ENCODE data around the gene SMAD2.
"Not testable (repeated sequence)": the region's sequence is repeated elsewhere in the genome, so short reads cannot be mapped to it uniquely, and the experiment has no call there.

SMAD2 gene

DNA sequence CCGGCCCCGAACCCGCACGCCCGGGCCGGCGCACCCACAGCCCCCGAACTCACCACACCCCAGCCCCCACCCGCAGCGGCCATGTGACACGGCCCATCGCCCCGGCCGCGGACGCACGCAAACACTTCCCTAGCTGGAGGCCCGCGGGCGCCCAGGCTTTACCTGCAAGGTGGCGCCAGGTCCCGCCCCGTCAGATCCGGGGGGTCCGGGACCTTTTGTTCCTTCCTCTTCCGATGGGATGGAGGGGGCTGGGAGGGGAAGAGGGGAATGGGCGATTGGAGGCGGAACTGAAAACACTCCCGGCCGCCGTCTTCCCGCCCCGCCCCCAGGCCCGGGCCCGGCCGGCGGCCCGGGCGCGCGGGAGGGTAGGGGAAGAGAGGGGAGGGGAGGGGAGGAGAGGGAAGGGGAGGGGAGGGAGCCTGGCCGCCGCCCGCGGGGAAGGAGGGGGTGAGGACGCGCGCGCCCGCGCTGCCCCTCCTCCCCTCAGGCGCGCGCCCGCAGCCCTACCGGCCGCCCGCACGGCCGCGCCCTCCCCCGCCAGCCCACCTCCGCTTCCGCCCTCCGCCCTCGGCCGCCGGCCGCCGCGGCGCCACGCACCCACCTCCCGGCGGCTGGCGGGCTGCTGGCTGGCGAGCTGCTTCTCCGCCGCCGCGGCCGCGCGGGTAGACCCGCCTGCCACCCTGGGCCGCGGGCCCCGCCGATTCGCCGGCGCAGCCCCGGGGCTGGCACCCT is at the start of gene SMAD2:
Gene SMAD2, minus strand, starts transcription at position 461 of the 732 bp plus-strand sequence. CDS start 33,903 bp downstream, outside the sequence.
- H3K27ac ChIP-seq, result peak within 1 kb of the TSS; percentile 98
- DNase-seq (ENCODE audit: low read depth, low spot score), result no peak

DNA sequence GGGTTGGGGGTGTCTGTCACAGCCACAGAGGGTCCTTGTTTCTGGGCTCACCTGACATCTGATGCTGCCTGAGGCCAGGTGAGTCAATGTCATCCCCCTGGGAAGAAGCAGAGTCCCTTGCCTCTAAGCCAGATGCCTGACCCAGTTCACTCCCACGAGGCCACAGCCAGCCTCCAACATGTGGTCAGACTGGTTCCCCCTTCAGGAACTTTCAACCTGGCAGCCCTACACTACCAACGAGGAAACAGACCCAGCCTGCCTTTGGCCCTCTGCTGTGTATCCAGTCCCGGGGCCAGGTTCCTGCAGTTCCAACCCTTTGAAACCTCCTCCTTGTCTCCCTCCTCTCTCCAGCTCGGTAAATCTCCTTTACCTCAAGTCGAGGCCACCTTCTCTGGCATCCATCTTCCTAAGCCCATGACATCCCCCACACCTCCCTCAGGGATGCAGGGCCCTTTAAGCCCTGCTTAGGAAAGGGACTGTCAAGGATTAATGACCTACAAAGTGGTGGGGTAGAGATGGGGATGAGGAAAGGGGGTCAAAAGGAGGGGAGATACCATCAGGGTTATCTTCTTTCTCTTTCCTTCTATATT is 49.2 kb upstream of the SMAD2 start:
- H3K27ac ChIP-seq, result no peak overlapping the region
- no peak for DNase-seq (ENCODE audit: low read depth, low spot score)

DNA sequence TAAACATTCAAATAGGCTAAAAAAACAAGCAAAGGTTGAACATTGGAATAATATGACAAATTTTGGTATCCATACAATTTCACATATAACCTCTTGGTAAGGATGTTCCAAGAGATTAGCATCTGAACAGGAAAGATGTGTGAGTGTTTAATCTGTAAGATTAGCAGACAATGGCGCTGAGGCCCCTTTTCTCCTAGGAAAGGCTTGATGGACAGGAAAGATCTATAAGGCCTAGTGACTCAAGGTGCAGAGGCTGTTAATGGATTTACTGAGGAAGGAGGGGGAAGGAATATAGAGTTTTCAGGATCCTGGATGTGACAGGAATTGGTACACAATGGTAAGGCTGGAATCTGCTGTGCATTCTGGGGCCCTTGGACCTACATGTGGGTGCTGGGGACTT is 48.1 kb upstream of the SMAD2 start:
- no peak overlapping the region for H3K27ac ChIP-seq
- no peak for DNase-seq (ENCODE audit: low read depth, low spot score)

DNA sequence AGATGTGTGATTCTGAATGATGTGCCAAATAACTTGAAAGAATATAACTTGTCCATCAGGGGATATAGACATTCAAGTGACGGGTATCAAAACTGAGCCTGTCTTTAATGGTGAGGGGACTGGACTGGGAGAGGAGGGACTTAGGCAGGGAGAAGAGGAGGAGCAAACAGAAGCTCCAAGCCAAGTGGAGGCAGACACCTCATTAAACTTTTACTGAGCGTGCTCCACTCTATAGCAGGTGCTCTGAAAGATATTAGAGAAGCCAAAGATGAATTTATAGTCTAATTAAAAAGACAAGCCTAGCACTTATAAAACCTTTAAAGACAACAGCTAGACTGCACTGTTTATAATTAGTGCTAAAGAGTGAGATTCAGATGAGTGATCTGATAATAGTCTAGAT is 47.7 kb upstream of the SMAD2 start:
- H3K27ac ChIP-seq, result no peak overlapping the region
- no peak for DNase-seq (ENCODE audit: low read depth, low spot score)

DNA sequence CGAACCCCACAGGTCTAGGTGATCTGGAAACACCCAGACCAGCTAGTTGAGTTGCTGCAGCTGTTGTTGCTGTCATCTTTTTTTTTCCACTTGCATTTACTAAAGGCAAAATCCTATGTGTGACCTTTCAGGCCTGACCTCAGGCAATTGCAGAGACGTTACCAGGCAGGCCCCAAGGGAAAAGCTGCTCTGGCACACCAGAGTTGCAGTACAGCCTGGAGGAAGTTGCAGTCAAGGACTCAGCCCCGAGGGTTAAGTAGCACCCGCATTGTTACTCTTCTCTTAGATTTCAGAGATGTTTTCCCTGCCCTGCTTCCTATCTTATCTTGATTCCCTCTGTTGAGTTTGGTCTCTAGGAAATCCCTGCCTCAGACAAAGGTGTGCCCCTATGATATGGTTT is 45.2 kb upstream of the SMAD2 start:
- no peak overlapping the region for H3K27ac ChIP-seq
- DNase-seq (ENCODE audit: low read depth, low spot score), result no peak

DNA sequence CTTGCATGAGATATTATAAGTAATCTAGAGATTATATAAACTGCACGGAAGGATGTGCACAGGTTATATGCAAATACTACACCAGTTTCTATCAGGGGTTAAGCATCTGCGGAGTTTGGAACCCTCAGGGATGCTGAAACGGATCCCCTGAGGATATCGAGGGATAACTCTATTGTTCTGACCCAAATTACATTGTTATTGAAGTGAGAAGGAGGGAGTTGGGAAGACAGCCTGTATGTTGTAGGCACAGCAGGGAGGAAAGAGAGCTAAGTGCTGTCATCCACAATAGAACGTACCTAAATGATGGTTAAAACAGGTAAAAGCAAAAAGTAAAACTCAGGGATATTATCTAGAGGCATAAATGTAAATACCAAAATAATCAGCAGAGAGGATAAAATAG is 44.6 kb upstream of the SMAD2 start:
- DNase-seq (ENCODE audit: low read depth, low spot score), result no peak
- H3K27ac ChIP-seq, result no peak overlapping the region

DNA sequence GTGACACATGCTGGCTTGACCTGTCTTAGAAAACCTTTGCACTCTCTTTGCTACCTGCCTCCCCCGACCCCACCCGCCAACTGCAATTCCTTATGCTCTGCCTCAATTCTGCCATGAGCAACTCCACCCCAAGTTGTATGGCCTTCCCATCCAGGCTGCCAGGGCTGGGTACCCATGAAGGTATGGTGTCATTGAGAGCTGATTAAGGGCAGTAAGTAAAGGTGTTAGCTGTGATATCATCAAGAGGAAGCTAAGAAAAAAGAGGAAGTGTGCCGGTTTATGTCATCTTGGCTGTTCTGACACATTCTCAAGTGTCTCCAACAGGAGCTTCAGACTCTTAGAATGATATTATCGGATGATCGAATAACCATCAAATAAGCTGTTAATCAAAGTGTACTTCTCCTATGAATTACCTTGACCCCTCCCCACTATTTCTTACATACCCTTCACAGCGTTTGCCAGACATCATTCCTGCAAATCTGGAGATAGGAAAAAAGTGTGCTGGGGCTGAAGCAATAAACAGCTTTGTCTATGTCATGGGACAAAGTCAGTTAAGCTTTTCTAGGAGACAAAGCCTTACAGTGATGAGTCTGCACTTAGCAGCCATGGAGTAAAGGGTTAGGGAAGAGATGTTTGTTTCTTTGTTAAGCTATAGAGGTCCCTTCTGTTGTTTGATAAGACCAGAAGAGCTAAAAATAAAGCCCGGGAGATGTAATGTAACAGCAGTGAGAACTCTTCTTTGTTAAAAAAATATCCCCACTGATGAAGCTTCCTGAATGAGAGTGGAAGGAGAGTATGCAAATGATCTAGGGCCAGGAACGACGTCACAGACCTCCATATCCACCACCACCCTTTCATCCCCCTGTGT is 40.4 kb upstream of the SMAD2 start:
- no peak for DNase-seq (ENCODE audit: low read depth, low spot score)
- H3K27ac ChIP-seq, result no peak overlapping the region

DNA sequence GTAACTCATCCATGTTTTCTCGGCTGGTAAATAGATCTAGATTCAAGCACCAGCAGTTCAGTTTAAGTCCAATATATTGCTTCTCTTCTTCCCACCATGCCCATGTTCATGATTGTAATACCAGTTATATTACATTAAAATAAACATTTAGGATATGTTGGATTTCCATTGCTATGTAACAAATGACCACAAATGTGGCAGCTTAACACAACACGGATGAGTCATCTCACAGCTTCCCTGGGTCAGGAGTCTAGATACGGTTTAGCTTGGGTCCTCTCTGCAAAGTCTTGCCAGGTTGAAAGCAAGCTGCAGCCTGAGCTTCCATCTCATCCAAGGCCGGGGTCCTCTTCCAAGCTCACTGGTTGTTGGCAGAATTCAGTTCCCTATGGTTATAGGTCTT is 39.4 kb upstream of the SMAD2 start:
- DNase-seq (ENCODE audit: low read depth, low spot score), result no peak
- H3K27ac ChIP-seq, result no peak overlapping the region

DNA sequence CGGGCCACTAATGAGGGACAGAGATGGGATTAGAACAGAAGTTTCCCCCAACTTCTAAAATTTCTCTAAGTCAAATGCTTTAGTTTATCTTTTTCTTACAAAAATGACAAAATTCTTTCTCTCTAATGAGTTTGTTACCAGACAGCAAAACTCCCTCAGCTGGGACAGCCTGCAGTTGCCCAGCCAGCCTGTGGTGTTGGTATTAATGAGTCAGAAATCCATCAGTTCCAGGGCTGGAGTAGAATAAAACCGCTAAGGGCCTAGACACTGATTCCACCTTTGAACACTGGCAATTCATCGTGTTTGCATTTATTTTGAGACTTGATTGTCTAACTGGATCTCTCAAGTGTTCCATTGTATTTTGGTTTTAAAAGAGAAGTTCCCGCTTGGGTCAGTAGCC is 38.3 kb upstream of the SMAD2 start:
- DNase-seq (ENCODE audit: low read depth, low spot score), result no peak
- no peak overlapping the region for H3K27ac ChIP-seq

DNA sequence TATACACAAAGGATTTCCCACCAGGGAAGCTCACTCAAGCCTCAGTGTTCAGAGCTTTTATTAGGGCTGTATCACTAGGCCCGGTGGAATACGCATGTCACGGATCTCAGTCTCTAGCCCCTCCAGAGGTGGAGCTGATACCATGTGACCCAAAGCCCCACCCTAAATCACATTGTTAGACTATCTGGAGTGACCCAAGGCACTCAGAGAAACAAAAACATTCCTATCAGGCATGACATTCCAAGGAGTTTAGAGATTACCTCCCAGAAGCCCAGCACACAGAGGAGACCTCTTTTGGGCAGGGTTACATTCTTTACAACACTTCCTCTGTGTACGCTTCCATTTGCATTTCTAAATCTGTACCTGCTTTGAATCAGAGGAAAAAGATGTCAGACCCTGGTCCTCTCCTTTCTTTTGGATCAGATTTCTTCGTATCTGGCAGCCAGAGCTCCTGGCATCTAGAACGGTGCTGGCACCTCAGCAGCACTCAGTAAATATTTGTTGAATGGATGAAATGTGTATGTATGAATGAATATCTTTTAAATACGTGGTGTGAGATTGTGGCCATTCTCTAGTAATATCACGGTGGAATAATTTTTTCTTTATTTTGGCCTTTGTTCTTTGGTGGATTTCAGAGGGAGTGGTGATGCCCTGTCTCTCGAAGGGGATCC is 37.7 kb upstream of the SMAD2 start:
- no peak for DNase-seq (ENCODE audit: low read depth, low spot score)
- H3K27ac ChIP-seq, result no peak overlapping the region

DNA sequence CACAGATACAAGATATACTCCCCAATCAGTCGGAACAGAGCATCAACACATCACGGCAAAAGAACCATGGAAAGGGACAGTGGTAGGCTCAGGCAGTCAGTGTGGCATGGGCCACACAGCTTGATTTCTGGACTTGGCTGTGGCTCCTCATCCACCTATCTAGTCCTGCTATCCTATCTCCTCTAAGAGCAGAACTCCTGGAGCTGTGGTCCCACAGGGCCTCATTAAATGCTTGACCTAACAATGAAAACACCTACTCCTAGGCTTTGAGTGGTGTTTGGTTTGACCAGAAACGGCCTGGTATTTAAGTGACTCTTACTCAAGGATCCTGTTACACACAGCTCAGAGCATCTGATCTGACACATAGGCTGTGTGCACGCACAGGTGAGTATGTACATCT is 33.6 kb upstream of the SMAD2 start:
- H3K27ac ChIP-seq, result no peak overlapping the region
- no peak for DNase-seq (ENCODE audit: low read depth, low spot score)

DNA sequence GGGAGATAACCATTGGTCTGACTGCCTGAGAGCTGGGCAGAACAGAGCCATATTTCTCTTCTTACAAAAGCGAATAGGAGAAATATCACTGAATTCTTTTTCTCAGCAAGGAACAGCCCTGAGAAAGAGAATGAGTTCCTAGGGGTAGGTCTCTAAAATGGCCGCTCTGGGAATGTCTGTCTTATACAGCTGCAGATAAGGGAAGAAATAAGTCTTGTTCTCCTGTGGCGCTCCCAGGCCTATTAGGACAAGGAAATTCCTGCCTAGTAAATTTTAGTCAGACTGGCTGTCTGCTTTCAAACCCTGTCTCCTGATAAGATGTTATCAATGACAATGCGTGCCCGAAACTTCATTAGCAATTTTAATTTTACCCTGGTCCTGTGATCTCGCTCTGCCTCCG is 30.5 kb upstream of the SMAD2 start:
- H3K27ac ChIP-seq; DNase-seq (ENCODE audit: low read depth, low spot score): not testable (repeated sequence)

DNA sequence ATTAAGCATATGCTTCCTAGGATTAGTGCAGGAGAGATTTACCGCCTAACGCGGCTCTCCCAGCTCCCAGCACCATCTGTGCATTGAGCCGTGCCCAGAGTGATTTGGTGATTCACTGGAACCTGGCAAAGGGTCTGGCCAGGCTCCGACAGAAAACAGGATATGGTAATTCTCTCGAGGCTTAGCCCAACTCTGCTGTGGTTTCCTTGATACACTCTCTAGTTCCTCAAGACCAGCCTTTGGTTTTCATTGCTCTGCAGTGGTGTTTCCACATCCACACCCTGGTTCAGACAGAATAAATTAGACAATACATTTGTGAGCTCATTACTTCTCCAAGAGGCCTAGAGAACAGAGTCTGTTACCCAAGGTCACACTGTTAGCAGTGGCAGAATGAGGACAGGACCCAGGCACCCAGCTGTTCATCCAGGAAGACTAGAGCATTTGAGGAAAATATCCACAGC is 23.0 kb upstream of the SMAD2 start:
- no peak overlapping the region for H3K27ac ChIP-seq
- DNase-seq (ENCODE audit: low read depth, low spot score), result no peak

DNA sequence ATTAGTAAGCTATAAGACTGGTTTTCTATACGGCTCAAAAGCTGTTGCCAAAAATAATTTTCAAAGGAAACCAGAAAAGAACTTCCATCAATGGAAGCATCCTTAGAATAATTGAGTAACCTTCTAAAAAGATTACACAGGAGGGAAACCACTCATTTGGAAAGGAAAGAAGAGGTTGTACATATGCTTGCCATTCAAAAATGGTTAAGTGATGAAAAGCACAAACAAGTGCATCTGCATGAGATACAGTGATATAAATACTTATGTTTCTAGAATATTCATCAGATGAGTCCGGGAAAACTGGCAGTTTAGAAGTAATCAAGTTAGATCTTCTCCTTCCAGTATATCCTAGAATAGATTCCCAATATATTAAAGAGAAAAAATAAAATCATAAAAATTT is 20.1 kb upstream of the SMAD2 start:
- no peak overlapping the region for H3K27ac ChIP-seq
- no peak for DNase-seq (ENCODE audit: low read depth, low spot score)

DNA sequence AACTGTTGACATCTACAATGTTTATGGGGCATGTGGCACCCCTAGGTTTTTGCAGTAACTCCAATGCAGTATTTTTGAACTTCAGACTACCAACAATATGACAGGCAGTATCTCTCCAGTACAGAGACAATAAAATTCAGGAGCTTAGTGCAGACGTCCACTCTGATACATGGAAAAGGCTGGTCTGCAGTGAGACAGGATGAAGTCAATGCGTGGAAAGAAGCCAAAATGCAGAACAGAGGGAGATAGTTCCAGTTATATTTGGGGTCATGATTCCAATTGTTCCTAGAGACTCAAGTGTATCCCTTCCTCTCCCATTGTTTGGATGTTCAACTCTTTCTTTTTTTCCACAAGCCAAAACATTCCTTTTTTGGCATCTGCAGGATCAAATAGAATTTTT is 18.7 kb upstream of the SMAD2 start:
- no peak for DNase-seq (ENCODE audit: low read depth, low spot score)
- H3K27ac ChIP-seq, result no peak overlapping the region

DNA sequence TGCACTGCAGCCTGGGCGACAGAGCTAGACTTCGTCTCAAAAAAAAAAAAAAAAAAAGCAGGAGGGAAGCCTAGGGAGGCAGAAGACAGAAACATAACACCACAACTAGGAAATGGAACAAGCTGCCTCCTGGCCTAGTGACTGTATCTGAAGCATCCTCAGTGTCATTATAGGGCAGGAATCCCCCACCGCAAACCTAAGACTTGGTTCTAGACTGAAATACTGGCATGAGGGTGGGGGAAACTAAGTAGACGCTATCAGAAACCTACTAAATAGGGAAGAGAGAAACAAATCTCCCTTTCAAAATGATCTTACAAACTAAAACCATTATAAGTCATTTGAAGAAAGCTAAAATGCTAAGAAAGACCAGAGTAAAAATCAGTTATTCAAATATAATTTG is 16.4 kb upstream of the SMAD2 start:
- no peak for DNase-seq (ENCODE audit: low read depth, low spot score)
- no peak overlapping the region for H3K27ac ChIP-seq

DNA sequence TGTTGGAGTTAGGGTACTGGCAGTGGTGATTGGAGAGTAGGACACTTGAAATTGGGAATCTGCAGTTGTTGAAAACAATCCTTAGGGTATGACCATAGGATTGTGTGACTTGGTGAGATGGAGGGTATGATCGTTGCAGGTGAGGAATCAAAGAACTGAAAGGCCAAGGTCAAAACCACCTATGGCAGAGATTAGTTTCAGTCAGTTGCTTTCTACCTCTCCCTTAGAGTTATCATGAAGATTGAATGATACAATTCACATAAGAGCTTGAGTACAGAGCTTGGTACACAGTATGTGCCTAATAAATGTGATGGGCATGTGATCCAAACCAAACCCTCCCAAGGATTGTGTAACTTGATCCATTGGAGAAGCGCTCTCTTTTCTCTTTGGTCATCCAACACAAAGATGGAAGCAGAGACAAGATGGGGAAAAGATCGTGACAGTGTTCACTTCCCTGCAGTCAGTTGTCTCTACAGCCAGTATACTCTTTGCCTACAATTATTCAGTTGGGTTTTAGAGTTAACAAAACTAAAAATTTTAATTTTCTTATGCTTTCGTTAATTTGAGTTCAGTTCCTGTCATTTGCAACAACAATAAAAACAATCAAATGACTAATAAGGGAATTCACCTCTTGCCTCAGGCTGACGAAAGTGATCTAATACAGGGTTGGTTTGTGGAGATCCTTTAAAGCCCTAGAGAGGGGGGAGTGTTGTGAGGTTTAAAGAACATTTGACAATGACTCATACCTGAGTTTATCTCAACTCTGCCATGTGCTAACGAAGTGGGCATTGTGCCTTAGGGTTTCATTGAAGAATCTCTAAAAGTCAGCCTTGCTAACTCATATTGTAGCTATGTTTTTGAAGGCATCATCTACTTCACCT is 14.8 kb upstream of the SMAD2 start:
- H3K27ac ChIP-seq, result peak overlapping the region; percentile 23
- DNase-seq (ENCODE audit: low read depth, low spot score), result peak; percentile 88

DNA sequence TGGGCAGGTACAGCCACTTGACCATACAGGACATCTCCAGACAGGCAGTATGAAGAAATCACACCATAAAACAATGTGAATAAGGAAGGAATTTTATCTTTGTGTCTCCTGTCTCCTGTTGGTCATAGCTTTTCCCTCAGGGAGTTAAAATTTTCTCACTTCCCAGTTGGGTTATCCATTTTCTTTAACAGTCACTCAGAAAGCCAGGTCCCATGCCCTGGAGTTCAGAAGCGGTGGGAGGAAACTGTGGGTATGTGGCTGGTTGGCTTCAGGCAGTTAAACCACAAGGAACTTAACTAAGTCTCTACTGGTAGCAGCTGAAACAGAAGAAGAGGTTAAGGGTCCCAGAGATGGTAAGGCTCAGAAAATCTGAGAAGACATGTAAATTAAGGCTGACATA is 6.5 kb upstream of the SMAD2 start:
- DNase-seq (ENCODE audit: low read depth, low spot score), result no peak
- no peak overlapping the region for H3K27ac ChIP-seq

DNA sequence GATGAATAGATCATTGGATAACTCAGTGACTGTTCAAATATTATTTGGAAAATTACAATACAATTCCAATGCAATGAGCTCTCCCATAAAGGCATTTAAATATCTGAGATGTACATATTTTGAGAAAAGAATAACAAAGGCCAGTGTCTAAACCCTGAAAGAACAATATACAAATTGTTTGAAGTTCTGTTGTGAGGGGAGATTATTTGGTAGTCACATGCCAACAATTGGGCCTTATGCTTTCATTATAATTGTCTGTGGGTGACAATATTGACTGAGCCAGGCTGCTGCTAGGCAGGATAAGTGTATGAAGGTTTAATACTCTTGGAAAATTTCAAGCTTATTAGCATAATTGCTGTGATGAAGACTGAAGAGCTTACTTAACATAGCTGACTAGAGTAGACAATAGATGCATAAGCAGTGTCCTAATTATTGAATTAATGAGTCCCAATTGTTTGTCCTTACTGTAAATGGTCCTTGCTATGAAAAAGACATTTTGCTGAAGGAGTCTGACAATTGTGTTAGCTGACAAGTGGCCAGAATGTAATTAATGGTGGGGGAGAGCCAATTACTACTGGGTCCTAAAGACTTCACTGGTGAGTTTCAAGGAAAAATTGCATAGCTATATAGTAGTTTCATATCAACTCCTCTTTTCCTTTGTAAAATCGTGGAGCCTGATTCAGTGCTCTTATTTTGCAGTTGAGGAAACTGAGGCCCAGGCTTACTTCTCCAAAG is 5.0 kb upstream of the SMAD2 start:
- no peak for DNase-seq (ENCODE audit: low read depth, low spot score)

More for the DNA sequence above, 5.0 kb upstream of the SMAD2 start:
- H3K27ac ChIP-seq, result no peak overlapping the region
